ENCODE measurements around the gene MCL1. TPM values are rescaled to one million over a fixed set of nuclear protein-coding genes. Genes with fewer than 3 reads are reported as not detected.
"Not testable (repeated sequence)": the region's sequence is repeated elsewhere in the genome, so short reads cannot be mapped to it uniquely, and the experiment has no call there.

MCL1 gene
- polyA plus RNA-seq, 1 donor (not counting 4 experiments of a cell fraction or from before 2014, with no cell fraction given): 237 TPM

GRCh38 chr1:150566589-150567340 lies 12.6 kb downstream of the MCL1 start:
- FAIRE-seq: no peak
- H3K4me2 ChIP-seq (ENCODE audit: control insufficient read depth, extremely low read depth, insufficient read depth, low read depth, low read length): peak overlapping the region; percentile 85
- peaks cover 5% of the 10 kb centered on the region for H3K9me1 ChIP-seq (ENCODE audit: control insufficient read depth, extremely low read depth, insufficient read depth, low read length)
- H3K36me3 ChIP-seq (ENCODE audit: control insufficient read depth in 2 of 2, extremely low read depth in 1 of 2, insufficient read depth in 2 of 2, low read length in 2 of 2): no peaks in the 10 kb centered on the region
- H3K27me3 ChIP-seq (ENCODE audit: control insufficient read depth, extremely low read depth, insufficient read depth, low read length): no peaks in the 10 kb centered on the region
- dilution Hi-C loops (cut with MboI; ENCODE audit: extremely low pct_ligation_motif_present, low sequenced_read_pairs): no loop called here
- H3K79me2 ChIP-seq (ENCODE audit: control insufficient read depth, insufficient read depth, low read length): peaks cover 21% of the 10 kb centered on the region
- H3K9me3 ChIP-seq (ENCODE audit: control insufficient read depth, low read depth, low read length): no peaks in the 10 kb centered on the region
- H3K4me1 ChIP-seq (ENCODE audit: control insufficient read depth, extremely low read depth, insufficient read depth, low read length): peaks cover 70% of the 10 kb centered on the region
- H3K9ac ChIP-seq (ENCODE audit: control insufficient read depth, extremely low read depth, insufficient read depth, low read length): peak overlapping the region; percentile 85
- no peak for DNase-seq (ENCODE audit: low read depth, low spot score)
- peak overlapping the region; percentile 96 for H3K27ac ChIP-seq (ENCODE audit: control insufficient read depth, insufficient read depth, low read length)
- H2AFZ ChIP-seq (ENCODE audit: control insufficient read depth, low read length): no peak overlapping the region
- H3K4me3 ChIP-seq (ENCODE audit: control insufficient read depth in 2 of 3, extremely low read depth in 1 of 3, insufficient read depth in 2 of 3, low read depth in 1 of 3, low read length in 3 of 3): no peak overlapping the region
- no peak for TF ChIP-seq CTCF (optimal IDR thresholded peaks at IDR 0.05 in 1 of 3, IDR thresholded peaks at IDR 0.05 in 1 of 3, conservative IDR thresholded peaks at IDR 0.05 in 1 of 3; ENCODE audit: extremely low read depth in 1 of 3, insufficient read depth in 2 of 3, low read length in 3 of 3)
- TF ChIP-seq EZH2 (IDR thresholded peaks at IDR 0.05; ENCODE audit: low read length): no peak
- peaks cover 7% of the 10 kb centered on the region for H4K20me1 ChIP-seq (ENCODE audit: control insufficient read depth, extremely low read depth, insufficient read depth, low read length)

- DNase-seq (ENCODE audit: low read depth, low spot score); H3K9ac ChIP-seq (ENCODE audit: control insufficient read depth, extremely low read depth, insufficient read depth, low read length); FAIRE-seq; H3K27ac ChIP-seq (ENCODE audit: control insufficient read depth, insufficient read depth, low read length); H3K36me3 ChIP-seq (ENCODE audit: control insufficient read depth in 2 of 2, extremely low read depth in 1 of 2, insufficient read depth in 2 of 2, low read length in 2 of 2); H3K9me1 ChIP-seq (ENCODE audit: control insufficient read depth, extremely low read depth, insufficient read depth, low read length); dilution Hi-C loops (cut with MboI; ENCODE audit: extremely low pct_ligation_motif_present, low sequenced_read_pairs); H3K27me3 ChIP-seq (ENCODE audit: control insufficient read depth, extremely low read depth, insufficient read depth, low read length); H3K4me3 ChIP-seq (ENCODE audit: control insufficient read depth in 2 of 3, extremely low read depth in 1 of 3, insufficient read depth in 2 of 3, low read depth in 1 of 3, low read length in 3 of 3); H4K20me1 ChIP-seq (ENCODE audit: control insufficient read depth, extremely low read depth, insufficient read depth, low read length); H2AFZ ChIP-seq (ENCODE audit: control insufficient read depth, low read length); H3K9me3 ChIP-seq (ENCODE audit: control insufficient read depth, low read depth, low read length); H3K4me2 ChIP-seq (ENCODE audit: control insufficient read depth, extremely low read depth, insufficient read depth, low read depth, low read length): not testable (repeated sequence)
- H3K4me1 ChIP-seq (ENCODE audit: control insufficient read depth, extremely low read depth, insufficient read depth, low read length): peaks cover 72% of the 10 kb centered on the region
- peaks cover 21% of the 10 kb centered on the region for H3K79me2 ChIP-seq (ENCODE audit: control insufficient read depth, insufficient read depth, low read length)
Measured at GRCh38 chr1:150565240-150565991, 14.0 kb downstream of the MCL1 start.
